Osteoblast (primary cell): ENCODE measurements around the gene PRKAG1. TPM values are rescaled to one million over a fixed set of nuclear protein-coding genes. Genes with fewer than 3 reads are reported as not detected.

Source experiments
- DNase-seq: peaks from one replicate; pipeline ENCODE4 v3.0.0; 2011; ENCODE audit warnings: low spot score, mixed read lengths; ENCODE audit not compliant: insufficient read length; ENCODE audit errors: missing footprints
- H2AFZ ChIP-seq: 2 replicates; pipeline ENCODE4 v1.6.0; 2011; ENCODE audit warnings: mild to moderate bottlenecking, low read length
- H3K27ac ChIP-seq: 2 replicates; pipeline ENCODE4 v1.5.1; 2011; ENCODE audit warnings: mild to moderate bottlenecking, low read depth, low read length, moderate library complexity
- H3K27me3 ChIP-seq: 2 replicates; pipeline ENCODE4 v1.6.0; 2012; ENCODE audit warnings: mild to moderate bottlenecking, control low read depth, inconsistent platforms, low read length, moderate library complexity; ENCODE audit not compliant: insufficient read depth
- H3K36me3 ChIP-seq: 2 replicates; pipeline ENCODE4 v1.5.1; 2011; ENCODE audit warnings: mild to moderate bottlenecking, low read length, control low read depth, moderate library complexity; ENCODE audit not compliant: insufficient read depth
- H3K4me1 ChIP-seq: 2 replicates; pipeline ENCODE4 v1.5.1; 2011; ENCODE audit warnings: mild to moderate bottlenecking, low read length, control low read depth, moderate library complexity; ENCODE audit not compliant: insufficient read depth
- H3K4me2 ChIP-seq: 2 replicates; pipeline ENCODE4 v1.6.0; 2011; ENCODE audit warnings: mild to moderate bottlenecking, low read length; ENCODE audit not compliant: insufficient read depth
- H3K4me3 ChIP-seq: fragments of 200-600 bp; sonication (generic); 3 replicates; pipeline ENCODE4 v1.5.1; 2012; ENCODE audit warnings: mild to moderate bottlenecking, low read length, inconsistent platforms; ENCODE audit not compliant: insufficient read depth
- H3K79me2 ChIP-seq: 2 replicates; pipeline ENCODE4 v1.6.0; 2012; ENCODE audit warnings: mild to moderate bottlenecking, low read length, control low read depth, inconsistent platforms; ENCODE audit not compliant: insufficient read depth
- H3K9me3 ChIP-seq: 2 replicates; pipeline ENCODE4 v1.5.1; 2011; ENCODE audit warnings: low read depth, low read length, control low read depth
- H4K20me1 ChIP-seq: 2 replicates; pipeline ENCODE4 v1.6.0; 2012; ENCODE audit warnings: mild to moderate bottlenecking, low read length, control low read depth; ENCODE audit not compliant: insufficient read depth
- CTCF ChIP-seq: IDR thresholded peaks from 2 replicates; pipeline ENCODE4 v1.5.1; 2011; ENCODE audit warnings: mild to moderate bottlenecking, low read depth, low read length, moderate library complexity; ENCODE audit errors: extremely low read depth
- total RNA-seq: library from RNA; depleted of rRNA; stranded (reverse); fragments of >200 nt; gene quantifications from 2 replicates; pipeline ENCODE4 v1.2.3, GENCODE V29; 2012

The PRKAG1 gene
- total RNA-seq, 1 donor = 89.0 TPM

- Histone ChIP-seq H3K9me3 (no peaks in the 10 kb centered on the region), H3K27ac (peak overlapping the region; percentile 97), H3K4me1 (peaks cover 18% of the 10 kb centered on the region), H4K20me1 (peaks cover 5% of the 10 kb centered on the region), H2AFZ (peak overlapping the region; percentile 57), H3K4me3 (peak overlapping the region; percentile 93), H3K4me2 (peak overlapping the region; percentile 85), H3K27me3 (no peaks in the 10 kb centered on the region), H3K36me3 (peaks cover 29% of the 10 kb centered on the region), H3K79me2 (peaks cover 40% of the 10 kb centered on the region)
- no peak for TF ChIP-seq CTCF
- no peak for DNase-seq
Measured at GRCh38 chr12:49019120-49019430, 499 bp upstream of the PRKAG1 start.

GRCh38 chr12:49017891-49018260 lies 700 bp downstream of the PRKAG1 start:
- no peaks in the 10 kb centered on the region for H3K9me3 ChIP-seq
- H4K20me1 ChIP-seq = peaks cover 14% of the 10 kb centered on the region
- peaks cover 18% of the 10 kb centered on the region for H3K4me1 ChIP-seq
- DNase-seq = peak; percentile 78
- H3K27ac ChIP-seq = peak overlapping the region; percentile 97
- peak overlapping the region; percentile 72 for H2AFZ ChIP-seq
- H3K27me3 ChIP-seq = no peaks in the 10 kb centered on the region
- peak overlapping the region; percentile 93 for H3K4me3 ChIP-seq
- H3K4me2 ChIP-seq = peak overlapping the region; percentile 85
- TF ChIP-seq CTCF = no peak
- H3K79me2 ChIP-seq = peaks cover 42% of the 10 kb centered on the region
- H3K36me3 ChIP-seq = peaks cover 20% of the 10 kb centered on the region

- no peak overlapping the region for H2AFZ ChIP-seq
- H3K27me3 ChIP-seq = no peaks in the 10 kb centered on the region
- TF ChIP-seq CTCF = no peak
- no peak overlapping the region for H3K4me3 ChIP-seq
- no peak overlapping the region for H3K27ac ChIP-seq
- H3K79me2 ChIP-seq = peaks cover 42% of the 10 kb centered on the region
- H3K36me3 ChIP-seq = peaks cover 26% of the 10 kb centered on the region
- no peak overlapping the region for H3K4me2 ChIP-seq
- peaks cover 14% of the 10 kb centered on the region for H4K20me1 ChIP-seq
- no peak for DNase-seq
- no peaks in the 10 kb centered on the region for H3K9me3 ChIP-seq
- peaks cover 18% of the 10 kb centered on the region for H3K4me1 ChIP-seq
Measured at GRCh38 chr12:49015196-49015595, 3.4 kb downstream of the PRKAG1 start.

GRCh38 chr12:49014547-49014946 lies 4.0 kb downstream of the PRKAG1 start:
- H3K4me1 ChIP-seq = peaks cover 14% of the 10 kb centered on the region
- peak; percentile 45 for TF ChIP-seq CTCF
- peaks cover 42% of the 10 kb centered on the region for H3K79me2 ChIP-seq
- peaks cover 31% of the 10 kb centered on the region for H3K36me3 ChIP-seq
- H3K4me3 ChIP-seq = no peak overlapping the region
- peak overlapping the region; percentile 42 for H3K27ac ChIP-seq
- H3K27me3 ChIP-seq = no peaks in the 10 kb centered on the region
- DNase-seq = peak; percentile 83
- H2AFZ ChIP-seq = no peak overlapping the region
- H3K9me3 ChIP-seq = no peaks in the 10 kb centered on the region
- no peak overlapping the region for H3K4me2 ChIP-seq
- H4K20me1 ChIP-seq = peaks cover 14% of the 10 kb centered on the region
